Neural cell (in vitro differentiated cells): ENCODE results near the gene BIRC5.

Experiments
- CTCF ChIP-seq: fragments of 450-650 bp; IDR thresholded peaks from 2 replicates; pipeline ENCODE4 v1.5.1; 2014; ENCODE audit warnings: antibody characterized with exemption, mild to moderate bottlenecking, moderate library complexity; ENCODE audit not compliant: poor library complexity, severe bottlenecking
- EP300 ChIP-seq: fragments of 450-650 bp; conservative IDR thresholded peaks from 2 replicates; pipeline ENCODE4 v1.6.1; 2014; ENCODE audit warnings: antibody characterized with exemption, mild to moderate bottlenecking, moderate library complexity; ENCODE audit not compliant: poor library complexity, severe bottlenecking
- EZH2 ChIP-seq: fragments of 200-600, 300-800 bp; shearing (Covaris generic), sonication (generic); IDR thresholded peaks from 2 replicates; pipeline ENCODE4 v1.6.1; 2014; ENCODE audit warnings: antibody characterized with exemption, low read length, borderline replicate concordance, mild to moderate bottlenecking; ENCODE audit not compliant: insufficient read depth, poor library complexity, severe bottlenecking
- MXI1 ChIP-seq: fragments of 450-650 bp; conservative IDR thresholded peaks from 2 replicates; pipeline ENCODE4 v1.6.1; 2014; ENCODE audit warnings: antibody characterized with exemption, mild to moderate bottlenecking; ENCODE audit not compliant: poor library complexity, severe bottlenecking
- POLR2AphosphoS5 ChIP-seq: IDR thresholded peaks from 2 replicates; pipeline ENCODE4 v1.6.1; 2012
- RAD21 ChIP-seq: fragments of 450-650 bp; conservative IDR thresholded peaks from 2 replicates; pipeline ENCODE4 v1.6.1; 2014; ENCODE audit warnings: antibody characterized with exemption, mild to moderate bottlenecking, moderate library complexity
- REST ChIP-seq: IDR thresholded peaks from 2 replicates; pipeline ENCODE4 v1.6.1; 2012; ENCODE audit warnings: borderline replicate concordance
- SMC3 ChIP-seq: fragments of 450-650 bp; conservative IDR thresholded peaks from 2 replicates; pipeline ENCODE4 v1.6.1; 2014; ENCODE audit warnings: antibody characterized with exemption, mild to moderate bottlenecking, moderate library complexity; ENCODE audit not compliant: poor library complexity
- TAF1 ChIP-seq: IDR thresholded peaks from 2 replicates; pipeline ENCODE4 v1.6.1; 2012; ENCODE audit warnings: low read depth

GRCh38 chr17:78168903-78169793 is 44.9 kb upstream of the BIRC5 start:
- TF ChIP-seq SMC3 (no peak), RAD21 (no peak), EZH2 (no peak), POLR2AphosphoS5 (no peak), CTCF (no peak), EP300 (no peak), REST (no peak), MXI1 (no peak), TAF1 (no peak)
